PC-3 (cell line): ENCODE results near the gene ABLIM3.

Experiments
- CTCF ChIP-seq: fragments of 300-600 bp; sonication (generic); conservative IDR thresholded peaks from 2 replicates; pipeline ENCODE4 v1.5.1; 2017; ENCODE audit warnings: antibody characterized with exemption, low read depth, mild to moderate bottlenecking, low read length
- EZH2phosphoT487 ChIP-seq: fragments of 300-600 bp; sonication (generic); IDR thresholded peaks from 2 replicates; pipeline ENCODE4 v1.6.1; 2018; ENCODE audit warnings: mild to moderate bottlenecking, antibody characterized with exemption, low read length, borderline replicate concordance

DNA sequence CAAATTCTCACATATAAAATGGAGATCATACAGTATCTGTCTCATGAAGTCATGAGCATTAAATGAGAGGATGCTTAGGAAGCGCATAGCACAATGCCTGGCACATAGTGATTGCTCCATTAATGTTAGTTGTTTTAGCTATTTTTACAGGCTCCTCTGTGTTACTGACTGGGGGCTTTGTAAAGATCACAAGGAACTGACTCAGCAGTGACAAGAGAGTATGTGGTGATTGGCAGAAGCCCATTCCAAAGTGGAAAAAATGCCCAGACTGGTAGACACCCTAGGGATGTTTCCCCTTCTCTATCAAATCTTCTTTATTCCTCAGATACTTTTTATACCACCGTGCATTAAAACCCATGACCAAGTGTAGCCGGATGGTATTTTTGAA is 33.5 kb downstream of the ABLIM3 start:
- TF ChIP-seq CTCF, result no peak
- no peak for TF ChIP-seq EZH2phosphoT487
